ENCODE measurements around the gene TGFB3.

GRCh38 chr14:75926431-75927115, 55.2 kb downstream of the TGFB3 start:
- TF ChIP-seq, protein P1, sequence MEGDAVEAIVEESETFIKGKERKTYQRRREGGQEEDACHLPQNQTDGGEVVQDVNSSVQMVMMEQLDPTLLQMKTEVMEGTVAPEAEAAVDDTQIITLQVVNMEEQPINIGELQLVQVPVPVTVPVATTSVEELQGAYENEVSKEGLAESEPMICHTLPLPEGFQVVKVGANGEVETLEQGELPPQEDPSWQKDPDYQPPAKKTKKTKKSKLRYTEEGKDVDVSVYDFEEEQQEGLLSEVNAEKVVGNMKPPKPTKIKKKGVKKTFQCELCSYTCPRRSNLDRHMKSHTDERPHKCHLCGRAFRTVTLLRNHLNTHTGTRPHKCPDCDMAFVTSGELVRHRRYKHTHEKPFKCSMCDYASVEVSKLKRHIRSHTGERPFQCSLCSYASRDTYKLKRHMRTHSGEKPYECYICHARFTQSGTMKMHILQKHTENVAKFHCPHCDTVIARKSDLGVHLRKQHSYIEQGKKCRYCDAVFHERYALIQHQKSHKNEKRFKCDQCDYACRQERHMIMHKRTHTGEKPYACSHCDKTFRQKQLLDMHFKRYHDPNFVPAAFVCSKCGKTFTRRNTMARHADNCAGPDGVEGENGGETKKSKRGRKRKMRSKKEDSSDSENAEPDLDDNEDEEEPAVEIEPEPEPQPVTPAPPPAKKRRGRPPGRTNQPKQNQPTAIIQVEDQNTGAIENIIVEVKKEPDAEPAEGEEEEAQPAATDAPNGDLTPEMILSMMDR (conservative IDR thresholded peaks at IDR 0.05; ENCODE audit: low read depth, low read length), result no peak
- TF ChIP-seq EZH2 (IDR thresholded peaks at IDR 0.05; ENCODE audit: borderline replicate concordance, low read depth, low read length, poor library complexity, severe bottlenecking), result no peak
